Coronary artery (tissue), 2 donors: Measurements from ENCODE around the gene ATXN3.
A peak's percentile ranks its signal among the peaks of the same experiment; 100 is the strongest.

Experiments
- DNase-seq: peaks from one replicate; pipeline ENCODE4 v3.0.0-alpha.2; 2017; ENCODE audit warnings: low spot score
- H3K27ac ChIP-seq, 2 donors: fragments of 200-600 bp; sonication (generic); one replicate each; pipeline ENCODE4 v1.5.1; 2016 to 2019
- H3K4me3 ChIP-seq: fragments of 200-600 bp; sonication (generic); 2 replicates; pipeline ENCODE4 v1.5.1; 2016; ENCODE audit warnings: mild to moderate bottlenecking, moderate library complexity
- CTCF ChIP-seq: fragments of 200-600 bp; sonication (generic); IDR thresholded peaks from one replicate; pipeline ENCODE4 v1.5.1; 2019; ENCODE audit warnings: antibody characterized with exemption

The ATXN3 gene

GRCh38 chr14:92040431-92041051 is 65.8 kb downstream of the ATXN3 start:
- DNase-seq = no peak
- no peak for TF ChIP-seq CTCF
- H3K27ac ChIP-seq = peak overlapping the region; percentile 90 to 95
- H3K4me3 ChIP-seq = peak overlapping the region; percentile 82

- Histone ChIP-seq H3K27ac (peak within 1 kb of the TSS; percentile 90 to 95), H3K4me3 (peak within 1 kb of the TSS; percentile 82)
- no peak for TF ChIP-seq CTCF
- peak; percentile 95 for DNase-seq
Measured at GRCh38 chr14:92039719-92040430, 66.5 kb downstream of the ATXN3 start, which contains the start of gene TRIP11. Gene TRIP11, minus strand, starts transcription at chr14:92040059. Its CDS starts 374 bp downstream, at chr14:92039685.

GRCh38 chr14:92039063-92039718 is 67.2 kb downstream of the ATXN3 start:
- no peak for TF ChIP-seq CTCF
- H3K4me3 ChIP-seq = peak overlapping the region; percentile 82
- no peak for DNase-seq
- H3K27ac ChIP-seq = peak overlapping the region; percentile 90 to 95

- TF ChIP-seq CTCF = no peak
- no peak overlapping the region for H3K27ac ChIP-seq
- peak overlapping the region; percentile 82 for H3K4me3 ChIP-seq
- no peak for DNase-seq
Measured at GRCh38 chr14:92037989-92038388, 68.4 kb downstream of the ATXN3 start.

GRCh38 chr14:92035890-92036289 is 70.5 kb downstream of the ATXN3 start:
- DNase-seq = no peak
- no peak overlapping the region for H3K4me3 ChIP-seq
- no peak overlapping the region for H3K27ac ChIP-seq
- TF ChIP-seq CTCF = no peak

- DNase-seq = no peak
Measured at GRCh38 chr14:92033906-92034687, 72.3 kb downstream of the ATXN3 start.

More at GRCh38 chr14:92033906-92034687, 72.3 kb downstream of the ATXN3 start:
- H3K4me3 ChIP-seq = no peak overlapping the region
- no peak for TF ChIP-seq CTCF
- no peak overlapping the region for H3K27ac ChIP-seq
